ENCODE data around the gene GRIK2. TPM values are rescaled to one million over a fixed set of nuclear protein-coding genes. Genes with fewer than 3 reads are reported as not detected.

GRIK2 gene
- total and polyA plus RNA-seq, 2 donors (not counting 3 experiments of a cell fraction or from before 2014, with no cell fraction given), result not detected

DNA sequence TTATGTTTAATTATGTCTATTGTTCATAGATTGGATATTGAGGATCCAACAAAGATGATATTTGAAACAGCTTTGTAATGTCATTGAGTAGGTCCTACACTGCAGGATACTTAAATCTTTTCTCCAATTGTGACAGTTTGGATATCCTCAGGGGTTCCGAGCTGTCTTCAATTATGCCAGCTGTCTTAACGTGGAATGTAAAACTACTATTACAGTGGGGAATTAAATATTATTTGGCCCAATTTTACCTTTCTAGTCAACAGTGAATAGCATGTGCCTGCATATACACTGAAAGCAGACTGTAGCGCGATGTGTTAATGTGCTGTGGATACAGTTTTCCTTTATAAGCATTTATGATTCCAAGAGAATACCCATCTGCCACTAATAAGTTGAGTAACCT, 156.9 kb downstream of the GRIK2 start:
- TF ChIP-seq, protein P1, sequence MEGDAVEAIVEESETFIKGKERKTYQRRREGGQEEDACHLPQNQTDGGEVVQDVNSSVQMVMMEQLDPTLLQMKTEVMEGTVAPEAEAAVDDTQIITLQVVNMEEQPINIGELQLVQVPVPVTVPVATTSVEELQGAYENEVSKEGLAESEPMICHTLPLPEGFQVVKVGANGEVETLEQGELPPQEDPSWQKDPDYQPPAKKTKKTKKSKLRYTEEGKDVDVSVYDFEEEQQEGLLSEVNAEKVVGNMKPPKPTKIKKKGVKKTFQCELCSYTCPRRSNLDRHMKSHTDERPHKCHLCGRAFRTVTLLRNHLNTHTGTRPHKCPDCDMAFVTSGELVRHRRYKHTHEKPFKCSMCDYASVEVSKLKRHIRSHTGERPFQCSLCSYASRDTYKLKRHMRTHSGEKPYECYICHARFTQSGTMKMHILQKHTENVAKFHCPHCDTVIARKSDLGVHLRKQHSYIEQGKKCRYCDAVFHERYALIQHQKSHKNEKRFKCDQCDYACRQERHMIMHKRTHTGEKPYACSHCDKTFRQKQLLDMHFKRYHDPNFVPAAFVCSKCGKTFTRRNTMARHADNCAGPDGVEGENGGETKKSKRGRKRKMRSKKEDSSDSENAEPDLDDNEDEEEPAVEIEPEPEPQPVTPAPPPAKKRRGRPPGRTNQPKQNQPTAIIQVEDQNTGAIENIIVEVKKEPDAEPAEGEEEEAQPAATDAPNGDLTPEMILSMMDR (IDR thresholded peaks at IDR 0.05; ENCODE audit: extremely low read depth in 1 of 2, insufficient read depth in 1 of 2, low read depth in 1 of 2, low read length in 2 of 2), result no peak
- TF ChIP-seq POLR2AphosphoS5 (IDR thresholded peaks at IDR 0.05; ENCODE audit: insufficient read depth, low read depth, low read length) (no peak), GATA2 (IDR thresholded peaks at IDR 0.05; ENCODE audit: insufficient read depth, insufficient read length, low read depth, low read length) (no peak), FOS (IDR thresholded peaks at IDR 0.05; ENCODE audit: borderline replicate concordance, insufficient read depth, low read length) (no peak), JUN (IDR thresholded peaks at IDR 0.05; ENCODE audit: borderline replicate concordance, insufficient read depth, insufficient read length, low read depth) (no peak), MYC (IDR thresholded peaks at IDR 0.05; ENCODE audit: low read depth, low read length) (no peak), POLR2A (IDR thresholded peaks at IDR 0.05; ENCODE audit: low read depth, low read length) (no peak), EZH2 (IDR thresholded peaks at IDR 0.05; ENCODE audit: borderline replicate concordance, low read depth, low read length, severe bottlenecking) (no peak)
- TF ChIP-seq, protein P2, sequence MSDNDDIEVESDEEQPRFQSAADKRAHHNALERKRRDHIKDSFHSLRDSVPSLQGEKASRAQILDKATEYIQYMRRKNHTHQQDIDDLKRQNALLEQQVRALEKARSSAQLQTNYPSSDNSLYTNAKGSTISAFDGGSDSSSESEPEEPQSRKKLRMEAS (IDR thresholded peaks at IDR 0.05; ENCODE audit: insufficient read depth, insufficient read length), result no peak
- intact Hi-C loops (cut with micrococcal nuclease) (no loop called here), dilution Hi-C loops (cut with MboI; ENCODE audit: extremely low pct_ligation_motif_present, low sequenced_read_pairs) (no loop called here)
- ChIA-PET CTCF (no interaction called here), POLR2A (no interaction called here)
- no peak overlapping the region for H3K9ac ChIP-seq (replicated peaks; ENCODE audit: extremely low read depth, insufficient read depth, low read length)
- DNase-seq (ENCODE audit: low read depth, low spot score) (no peak), FAIRE-seq (no peak)
- no peaks in the 10 kb centered on the region for H4K20me1 ChIP-seq (replicated peaks; ENCODE audit: control insufficient read depth, extremely low read depth, insufficient read depth, low read length)
- no peak overlapping the region for H2AFZ ChIP-seq (ENCODE audit: low read depth, low read length)
- no peaks in the 10 kb centered on the region for H3K9me1 ChIP-seq (replicated peaks; ENCODE audit: control insufficient read depth, extremely low read depth, insufficient read depth, low read length)
- no TSS peak for BruUV-seq (replicated peaks)
- no peak overlapping the region for H3K4me2 ChIP-seq (ENCODE audit: insufficient read depth, low read length)
- H3K36me3 ChIP-seq (ENCODE audit: control insufficient read depth in 2 of 2, extremely low read depth in 1 of 2, insufficient read depth in 2 of 2, low read length in 2 of 2), result no peaks in the 10 kb centered on the region
- H3K4me1 ChIP-seq (ENCODE audit: control insufficient read depth, extremely low read depth, insufficient read depth, low read length), result no peaks in the 10 kb centered on the region
- no peaks in the 10 kb centered on the region for H3K27me3 ChIP-seq (ENCODE audit: control insufficient read depth in 2 of 2, insufficient read depth in 2 of 2, low read length in 2 of 2)
- H3K79me2 ChIP-seq (ENCODE audit: control insufficient read depth, insufficient read depth, low read length), result no peaks in the 10 kb centered on the region
- no peak overlapping the region for H3K27ac ChIP-seq (ENCODE audit: insufficient read depth, low read depth, low read length)
- no peaks in the 10 kb centered on the region for H3K9me3 ChIP-seq (replicated peaks; ENCODE audit: control insufficient read depth, insufficient read depth, low read length)
- no peak overlapping the region for H3K4me3 ChIP-seq (replicated peaks in 1 of 3; ENCODE audit: insufficient read depth in 1 of 3, low read depth in 1 of 3, low read length in 3 of 3)

Data from endothelial cell of umbilical vein (primary cell).